Stimulated activated naive CD8-positive, alpha-beta T cell treated with anti-CD3 and anti-CD28 coated beads, Interleukin-15, amount 100 ng/mL, for 72 hours (primary cell): ENCODE results near the gene GPR149.
"Not testable (repeated sequence)": the region's sequence is repeated elsewhere in the genome, so short reads cannot be mapped to it uniquely, and the experiment has no call there.

Experiments
- ATAC-seq: fragments of 150-1000 bp; cut with Tn5 transposase; 2 replicates; pipeline ENCODE4 v1.10.0; 2021; ENCODE audit warnings: mild to moderate bottlenecking, moderate library complexity
- DNase-seq, 2 donors: peaks; one replicate each; pipeline ENCODE4 v3.0.0; 2021 to 2022
- H3K27ac Mint-ChIP-seq, 2 donors: one replicate each; pipeline ENCODE4 v1.8.0; 2022; ENCODE audit warnings: mild to moderate bottlenecking in 2 of 2, mixed read lengths in 2 of 2, moderate library complexity in 2 of 2
- H3K27me3 Mint-ChIP-seq: one replicate; pipeline ENCODE4 v1.8.0; 2022; ENCODE audit warnings: mixed read lengths
- H3K4me1 Mint-ChIP-seq: one replicate; pipeline ENCODE4 v1.8.0; 2022; ENCODE audit warnings: mild to moderate bottlenecking, mixed read lengths
- H3K4me3 Mint-ChIP-seq, 2 donors: one replicate each; pipeline ENCODE4 v1.8.0; 2022; ENCODE audit warnings: mild to moderate bottlenecking in 2 of 2, mixed read lengths in 2 of 2, moderate library complexity in 1 of 2
- H3K9me3 Mint-ChIP-seq, 2 donors: one replicate each; pipeline ENCODE4 v1.8.0; 2022; ENCODE audit warnings: mixed read lengths in 2 of 2

Gene GPR149

DNA sequence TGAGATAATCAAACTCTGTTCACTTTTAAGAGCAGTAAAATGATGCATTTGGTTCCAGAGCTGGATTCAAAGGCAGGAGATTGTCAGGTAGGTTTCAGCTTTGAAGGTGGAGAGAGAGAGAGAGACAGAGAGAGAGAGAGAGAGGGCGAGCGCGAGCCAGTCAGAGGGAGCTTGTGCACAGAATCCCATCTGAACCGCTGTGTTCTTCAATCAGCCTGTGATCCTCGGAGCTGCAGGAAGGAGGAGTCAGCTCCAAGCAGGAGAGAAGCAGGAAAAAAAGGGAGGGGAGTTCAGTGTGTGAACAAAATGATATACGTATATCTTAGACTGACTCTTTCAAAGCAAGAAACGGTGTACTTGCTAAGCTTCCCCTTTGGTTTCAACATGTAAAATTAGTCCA lies at the start of gene GPR149:
TSS of gene GPR149 (minus strand) at position 177 of the 400 bp plus-strand sequence. CDS start 575 bp downstream, outside the sequence.
- no peak for ATAC-seq
- no peaks in the 10 kb centered on the region for H3K9me3 Mint-ChIP-seq

DNA sequence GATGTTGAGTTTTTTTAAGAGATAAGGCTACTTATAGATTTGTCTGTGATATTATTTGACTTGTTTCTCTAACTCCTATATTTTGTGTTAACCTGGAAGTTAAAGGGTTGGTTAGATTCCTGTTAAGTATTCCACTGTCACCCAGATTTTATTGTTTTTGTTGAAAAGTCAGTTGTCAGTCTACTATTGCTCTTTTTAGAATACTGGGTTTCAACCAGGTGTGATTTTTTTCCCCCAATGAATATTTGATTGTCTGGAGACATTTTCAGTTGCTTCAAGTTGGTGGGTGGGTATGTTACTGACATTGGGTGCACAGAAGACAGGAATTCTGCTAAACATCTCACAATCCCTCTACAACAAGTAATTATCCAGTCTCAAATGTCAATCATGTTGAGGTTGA lies 43.8 kb upstream of the GPR149 start:
- no peak for ATAC-seq

More for the DNA sequence above, at the start of gene GPR149:
- Mint-ChIP-seq H3K4me1 (peaks cover 15% of the 10 kb centered on the region), H3K4me3 (no peak within 1 kb of the TSS), H3K27ac (no peak within 1 kb of the TSS), H3K27me3 (peaks cover 40% of the 10 kb centered on the region)
- DNase-seq: no peak

DNA sequence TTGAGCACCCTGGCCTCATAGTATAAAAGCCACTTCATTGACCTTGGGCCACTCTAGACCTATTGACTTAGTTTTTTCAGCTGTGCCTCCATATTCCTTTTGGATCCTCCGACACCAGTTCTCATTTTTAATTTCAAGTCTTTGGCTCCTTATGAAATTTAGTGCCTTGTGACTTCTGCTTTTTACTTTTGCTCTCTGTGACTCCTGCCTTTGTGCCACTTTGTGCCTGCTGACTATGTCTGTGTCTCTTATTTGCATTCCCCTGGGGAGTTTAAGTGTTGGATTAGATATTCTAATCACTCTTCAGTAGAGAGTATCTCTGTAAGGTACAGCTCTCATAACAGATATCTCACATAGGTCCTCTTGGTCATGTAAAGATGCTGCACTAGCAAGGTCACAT lies 39.6 kb upstream of the GPR149 start:
- H3K4me1 Mint-ChIP-seq: no peaks in the 10 kb centered on the region
- DNase-seq: no peak

More for the DNA sequence above, 43.8 kb upstream of the GPR149 start:
- DNase-seq: no peak
- Mint-ChIP-seq H3K27ac (no peak overlapping the region), H3K4me1 (no peaks in the 10 kb centered on the region), H3K4me3 (no peak overlapping the region), H3K9me3 (peaks cover 4 to 7% of the 10 kb centered on the region in 2 donors), H3K27me3 (no peaks in the 10 kb centered on the region)

GRCh38 chr3:154464440-154465190 lies 34.6 kb upstream of the GPR149 start:
- no peak for DNase-seq
- no peaks in the 10 kb centered on the region for H3K4me1 Mint-ChIP-seq
- no peak overlapping the region for H3K4me3 Mint-ChIP-seq
- ATAC-seq: no peak
- H3K9me3 Mint-ChIP-seq: no peaks in the 10 kb centered on the region
- no peak overlapping the region for H3K27ac Mint-ChIP-seq
- H3K27me3 Mint-ChIP-seq: no peaks in the 10 kb centered on the region

More for the DNA sequence above, 39.6 kb upstream of the GPR149 start:
- ATAC-seq: no peak
- no peak overlapping the region for H3K4me3 Mint-ChIP-seq
- no peaks in the 10 kb centered on the region for H3K9me3 Mint-ChIP-seq
- no peak overlapping the region for H3K27ac Mint-ChIP-seq
- no peaks in the 10 kb centered on the region for H3K27me3 Mint-ChIP-seq

DNA sequence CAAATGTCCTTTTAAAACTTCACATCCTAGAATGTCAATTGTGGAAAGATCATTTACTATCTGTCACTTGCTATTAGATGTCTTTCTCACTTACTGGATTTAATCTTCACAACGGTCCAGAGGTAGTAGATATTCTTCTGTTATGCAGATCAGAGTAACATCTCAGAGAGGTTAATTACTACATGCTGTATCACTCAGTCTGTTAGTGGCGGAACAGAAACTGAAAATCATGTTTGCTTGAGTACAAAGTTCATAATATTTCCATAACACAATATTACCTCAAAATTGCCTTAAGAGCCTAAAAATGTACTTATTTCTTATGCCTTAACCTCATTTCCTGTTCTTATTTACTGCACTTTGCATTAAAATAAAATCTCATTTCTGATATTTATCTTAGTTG lies 28.6 kb upstream of the GPR149 start:
- Mint-ChIP-seq H3K27ac (no peak overlapping the region), H3K4me1 (no peaks in the 10 kb centered on the region), H3K4me3 (no peak overlapping the region), H3K27me3 (no peaks in the 10 kb centered on the region), H3K9me3 (peaks cover 0 to 5% of the 10 kb centered on the region in 2 donors)
- DNase-seq (no peak), ATAC-seq (no peak)

DNA sequence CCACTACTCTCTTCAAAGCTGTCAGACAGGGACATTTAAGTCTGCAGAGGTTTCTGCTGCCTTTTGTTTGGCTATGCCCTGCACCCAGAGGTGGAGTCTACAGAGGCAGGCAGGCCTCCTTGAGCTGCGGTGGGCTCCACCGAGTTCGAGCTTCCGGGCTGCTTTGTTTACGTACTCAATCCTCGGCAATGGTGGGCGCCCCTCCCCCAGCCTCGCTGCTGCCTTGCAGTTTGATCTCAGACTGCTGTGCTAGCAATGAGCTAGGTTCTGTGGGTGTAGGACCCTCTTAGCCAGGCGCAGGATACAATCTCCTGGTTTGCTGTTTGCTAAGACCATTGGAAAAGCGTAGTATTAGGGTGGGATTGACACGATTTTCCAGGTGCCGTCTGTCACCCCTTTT lies 9.1 kb upstream of the GPR149 start:
- not testable (repeated sequence) for H3K4me1 Mint-ChIP-seq, H3K9me3 Mint-ChIP-seq, H3K27me3 Mint-ChIP-seq, H3K4me3 Mint-ChIP-seq, DNase-seq, H3K27ac Mint-ChIP-seq, ATAC-seq

DNA sequence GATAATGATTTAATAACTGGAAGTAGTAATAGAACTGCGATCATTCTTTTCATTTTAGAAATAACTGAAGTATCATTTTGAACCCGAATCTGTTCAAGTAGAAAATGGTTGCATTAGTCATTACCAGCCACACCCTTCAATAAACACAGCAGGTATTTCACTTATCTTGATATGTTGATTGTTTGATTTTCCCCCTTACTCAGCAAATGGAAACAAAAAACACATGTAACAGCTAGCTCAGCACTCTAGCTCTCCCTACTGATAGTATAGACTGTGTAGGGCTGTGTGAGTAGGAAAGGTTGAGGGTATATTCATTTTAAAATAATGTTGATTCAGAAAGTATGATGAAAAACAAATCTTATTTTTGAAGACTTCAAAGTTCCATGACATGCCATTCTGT lies 1.1 kb upstream of the GPR149 start:
- Mint-ChIP-seq H3K9me3 (no peaks in the 10 kb centered on the region), H3K27me3 (peaks cover 40% of the 10 kb centered on the region), H3K27ac (no peak overlapping the region), H3K4me1 (peaks cover 15% of the 10 kb centered on the region), H3K4me3 (no peak overlapping the region)
- no peak for ATAC-seq
- no peak for DNase-seq

- Mint-ChIP-seq H3K4me1 (peaks cover 15% of the 10 kb centered on the region), H3K27ac (no peak overlapping the region), H3K9me3 (no peaks in the 10 kb centered on the region), H3K27me3 (peaks cover 40% of the 10 kb centered on the region), H3K4me3 (no peak overlapping the region)
- ATAC-seq (peak; percentile 9), DNase-seq (no peak)
Measured at GRCh38 chr3:154428286-154429206, 1.4 kb downstream of the GPR149 start.

DNA sequence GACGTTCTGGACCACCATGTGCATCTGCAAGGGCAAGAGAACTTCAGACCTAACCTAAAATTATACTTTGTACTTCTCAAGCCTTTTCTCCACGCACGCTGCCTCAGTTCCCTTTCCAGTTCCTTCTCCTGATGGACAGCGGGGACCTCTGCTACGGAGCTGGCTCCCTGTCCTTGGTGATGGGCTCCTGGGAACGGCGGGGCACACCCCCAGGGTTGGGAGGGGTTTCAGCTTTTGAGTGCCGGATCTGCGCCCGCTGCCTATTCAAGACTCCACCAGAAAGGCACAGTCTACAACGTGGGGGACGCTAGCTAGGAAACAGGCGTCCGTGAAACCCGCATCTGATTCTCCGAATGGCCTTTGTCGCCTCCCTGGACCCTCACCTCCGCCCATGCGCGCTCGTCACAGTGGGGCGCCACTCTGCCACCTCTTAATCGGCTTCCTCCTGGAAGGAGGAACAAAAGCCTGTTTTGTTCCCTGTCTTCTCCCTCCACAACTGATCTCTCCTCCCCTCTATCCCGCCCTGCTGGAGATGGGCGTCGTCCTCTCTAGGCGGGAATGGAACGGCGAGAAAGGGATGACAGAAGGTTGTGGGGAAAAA lies 2.2 kb downstream of the GPR149 start:
- H3K4me3 Mint-ChIP-seq: no peak overlapping the region
- H3K9me3 Mint-ChIP-seq: no peaks in the 10 kb centered on the region
- H3K27ac Mint-ChIP-seq: no peak overlapping the region
- H3K27me3 Mint-ChIP-seq: peaks cover 40% of the 10 kb centered on the region
- peaks cover 15% of the 10 kb centered on the region for H3K4me1 Mint-ChIP-seq
- no peak for DNase-seq
- no peak for ATAC-seq

- DNase-seq: no peak
- no peak overlapping the region for H3K27ac Mint-ChIP-seq
- peaks cover under 1% of the 10 kb centered on the region for H3K4me1 Mint-ChIP-seq
- H3K9me3 Mint-ChIP-seq: no peaks in the 10 kb centered on the region
- ATAC-seq: no peak
- H3K27me3 Mint-ChIP-seq: peaks cover 15% of the 10 kb centered on the region
- H3K4me3 Mint-ChIP-seq: no peak overlapping the region
Measured at GRCh38 chr3:154422694-154423093, 7.3 kb downstream of the GPR149 start.

DNA sequence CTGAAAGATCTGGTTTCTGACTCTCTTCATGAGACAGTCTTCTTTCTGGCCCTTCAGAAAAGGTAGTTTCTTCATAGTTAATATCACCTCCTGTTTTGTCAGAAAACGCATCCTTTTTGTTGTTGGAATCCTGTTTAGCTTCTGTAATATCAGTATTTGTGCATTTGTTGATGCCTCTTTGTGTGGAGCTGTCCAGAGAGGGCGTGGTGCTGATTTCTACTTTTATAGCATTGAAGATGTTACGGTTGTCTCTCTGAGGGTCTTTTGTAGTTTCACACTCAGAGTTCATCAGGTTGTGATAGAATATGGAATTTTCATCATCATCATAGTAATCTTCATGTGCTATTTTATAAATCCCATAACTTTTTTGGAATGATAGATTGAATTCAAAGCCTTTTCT lies 8.9 kb downstream of the GPR149 start:
- H3K27ac Mint-ChIP-seq: no peak overlapping the region
- H3K4me1 Mint-ChIP-seq: no peaks in the 10 kb centered on the region
- no peak overlapping the region for H3K4me3 Mint-ChIP-seq
- ATAC-seq (no peak), DNase-seq (no peak)
- no peaks in the 10 kb centered on the region for H3K27me3 Mint-ChIP-seq
- H3K9me3 Mint-ChIP-seq: no peaks in the 10 kb centered on the region

- peak; percentile 50 for ATAC-seq
- Mint-ChIP-seq H3K27me3 (peaks cover 8% of the 10 kb centered on the region), H3K27ac (no peak overlapping the region), H3K9me3 (no peaks in the 10 kb centered on the region), H3K4me3 (no peak overlapping the region), H3K4me1 (no peaks in the 10 kb centered on the region)
- DNase-seq: no peak
Measured at GRCh38 chr3:154398084-154398967, 31.7 kb downstream of the GPR149 start.

DNA sequence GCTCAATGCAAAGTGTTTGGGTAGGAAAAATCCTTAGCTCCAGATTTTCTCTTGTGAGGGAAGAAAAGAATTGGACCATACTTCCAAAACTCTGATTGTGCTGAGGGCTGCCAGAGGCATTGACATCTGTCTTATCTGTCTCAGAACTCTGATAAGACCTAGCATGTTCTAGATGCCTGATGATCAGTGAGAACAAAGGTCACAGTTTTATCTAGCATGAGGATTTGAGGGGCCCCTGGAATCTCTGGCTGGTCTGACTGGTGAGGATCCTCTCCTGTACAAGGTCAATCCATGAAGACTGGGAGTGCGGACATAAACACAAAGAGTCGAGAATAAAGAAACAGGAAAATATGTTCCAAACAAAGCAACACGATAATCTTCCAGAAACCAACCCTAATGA lies 40.1 kb downstream of the GPR149 start:
- no peak overlapping the region for H3K4me3 Mint-ChIP-seq
- H3K9me3 Mint-ChIP-seq: peaks cover 0 to 11% of the 10 kb centered on the region in 2 donors
- DNase-seq (no peak), ATAC-seq (no peak)
- no peaks in the 10 kb centered on the region for H3K4me1 Mint-ChIP-seq
- peaks cover 6% of the 10 kb centered on the region for H3K27me3 Mint-ChIP-seq
- H3K27ac Mint-ChIP-seq: peak overlapping the region in 1 of 2 donors; percentile 43

- ATAC-seq (no peak), DNase-seq (no peak)
- H3K27ac Mint-ChIP-seq: no peak overlapping the region
- no peaks in the 10 kb centered on the region for H3K9me3 Mint-ChIP-seq
- no peaks in the 10 kb centered on the region for H3K4me1 Mint-ChIP-seq
- no peak overlapping the region for H3K4me3 Mint-ChIP-seq
- peaks cover 6% of the 10 kb centered on the region for H3K27me3 Mint-ChIP-seq
Measured at GRCh38 chr3:154384479-154384878, 45.5 kb downstream of the GPR149 start.

DNA sequence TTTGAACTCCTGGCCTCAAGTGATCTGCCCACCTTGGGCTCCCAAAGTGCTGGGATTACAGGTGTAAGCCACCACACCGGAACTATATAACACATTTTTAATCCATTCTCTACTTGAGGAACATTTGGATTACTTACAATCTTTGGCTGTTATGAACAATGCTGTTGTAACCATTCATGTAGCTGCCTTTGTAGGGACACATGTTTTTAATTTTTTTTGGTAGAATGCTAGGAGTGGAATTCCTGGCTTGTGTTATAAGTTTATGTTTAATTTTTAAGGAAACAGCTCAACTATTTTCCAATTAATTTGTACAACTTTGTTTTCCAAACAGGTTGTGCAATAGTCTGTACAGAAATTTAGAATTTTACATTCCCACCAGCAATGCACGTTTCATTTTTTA lies 51.7 kb downstream of the GPR149 start:
- H3K27ac Mint-ChIP-seq: no peak overlapping the region
- H3K27me3 Mint-ChIP-seq: no peaks in the 10 kb centered on the region
- H3K4me1 Mint-ChIP-seq: no peaks in the 10 kb centered on the region
- ATAC-seq (no peak), DNase-seq (no peak)
- no peak overlapping the region for H3K4me3 Mint-ChIP-seq
- H3K9me3 Mint-ChIP-seq: no peaks in the 10 kb centered on the region
